SW480 (cell line): ENCODE results near the gene UBE2G2.

Experiments
- DNase-seq: peaks from one replicate; pipeline ENCODE4 v3.0.0-alpha.2; 2016; ENCODE audit warnings: low spot score

Gene UBE2G2

GRCh38 chr21:44801468-44802395 is at the start of gene UBE2G2:
UBE2G2 (minus strand) TSS chr21:44801820; CDS start chr21:44801748, 72 bp downstream.
- peak; percentile 76 for DNase-seq

- no peak for DNase-seq
Observed at GRCh38 chr21:44850905-44851657, 49.5 kb upstream of the UBE2G2 start.

- no peak for DNase-seq
Observed at GRCh38 chr21:44850208-44850800, 48.7 kb upstream of the UBE2G2 start.

GRCh38 chr21:44849616-44850130 is 48.1 kb upstream of the UBE2G2 start:
- DNase-seq, result no peak

GRCh38 chr21:44848821-44849521 is 47.4 kb upstream of the UBE2G2 start:
- DNase-seq, result no peak

GRCh38 chr21:44847261-44848056 is 45.8 kb upstream of the UBE2G2 start:
- DNase-seq, result no peak

- DNase-seq, result peak; percentile 68
Observed at GRCh38 chr21:44846485-44847260, 45.1 kb upstream of the UBE2G2 start.

- DNase-seq, result no peak
Observed at GRCh38 chr21:44846224-44846484, 44.5 kb upstream of the UBE2G2 start.

GRCh38 chr21:44845418-44846223 is 44.0 kb upstream of the UBE2G2 start:
- peak; percentile 89 for DNase-seq

GRCh38 chr21:44844256-44844655 is 42.6 kb upstream of the UBE2G2 start:
- no peak for DNase-seq

- DNase-seq, result no peak
Observed at GRCh38 chr21:44842721-44843445, 41.3 kb upstream of the UBE2G2 start.

- no peak for DNase-seq
Observed at GRCh38 chr21:44842087-44842486, 40.5 kb upstream of the UBE2G2 start.

- no peak for DNase-seq
Observed at GRCh38 chr21:44840771-44841170, 39.2 kb upstream of the UBE2G2 start.

- no peak for DNase-seq
Observed at GRCh38 chr21:44838951-44839350, 37.3 kb upstream of the UBE2G2 start.

- DNase-seq, result no peak
Observed at GRCh38 chr21:44838039-44838895, 36.6 kb upstream of the UBE2G2 start.

- DNase-seq, result no peak
Observed at GRCh38 chr21:44837537-44837936, 35.9 kb upstream of the UBE2G2 start.

- peak; percentile 44 for DNase-seq
Observed at GRCh38 chr21:44836666-44837471, 35.2 kb upstream of the UBE2G2 start.
